Renal cortical epithelial cell (primary cell): ENCODE measurements around the gene SLC15A3. TPM values are rescaled to one million over a fixed set of nuclear protein-coding genes. Genes with fewer than 3 reads are reported as not detected.
A peak's percentile ranks its signal among the peaks of the same experiment; 100 is the strongest.

Source experiments
- DNase-seq: peaks from one replicate; pipeline ENCODE4 v3.0.0-alpha.2; 2011; ENCODE audit warnings: low read depth
- total RNA-seq: library from RNA; depleted of rRNA; stranded (reverse); fragments of >200 nt; gene quantifications from 2 replicates; pipeline ENCODE4 v1.2.3, GENCODE V29; 2014

The SLC15A3 gene
- total RNA-seq, 1 donor from 2014 or later = 0.89 TPM

DNA sequence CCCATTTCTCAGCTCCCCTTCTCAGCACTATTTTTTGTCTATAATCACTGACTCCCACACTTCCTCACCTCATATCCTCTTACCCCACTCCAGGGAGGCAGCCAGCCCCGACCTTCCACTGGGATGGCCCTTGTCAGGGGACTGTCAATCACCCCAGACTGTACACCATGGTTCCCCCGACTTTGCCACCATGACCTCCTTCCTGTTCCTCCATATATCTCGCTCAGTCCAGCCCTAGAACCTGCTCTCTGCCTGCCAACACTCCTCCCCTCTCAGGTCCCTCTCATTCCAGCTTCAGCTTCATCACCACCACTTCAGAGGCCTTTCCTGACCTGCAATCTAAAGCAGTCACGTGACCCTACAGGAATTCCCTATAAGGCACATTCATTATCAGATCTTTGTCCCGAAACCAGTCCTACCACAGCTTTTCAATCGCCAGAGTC is 62.1 kb downstream of the SLC15A3 start:
- no peak for DNase-seq

DNA sequence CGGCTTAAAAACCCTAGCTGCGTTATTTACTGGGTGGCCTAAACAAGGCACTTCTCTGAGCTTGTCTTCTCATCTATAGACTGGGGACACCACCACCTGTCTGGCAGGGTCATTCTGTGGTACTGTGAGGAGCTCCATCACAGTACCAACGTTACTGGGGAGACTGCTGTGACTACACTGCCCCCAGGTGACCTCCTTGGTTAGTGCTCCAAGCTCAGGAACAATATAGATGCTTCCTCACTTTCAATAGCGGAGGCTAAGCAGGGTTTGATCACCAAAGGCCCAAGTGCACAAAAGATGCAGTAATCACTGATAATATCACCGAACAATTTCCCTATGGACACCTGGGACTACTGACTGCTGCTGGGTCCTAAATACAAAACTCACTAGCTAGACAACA is 64.4 kb downstream of the SLC15A3 start:
- peak; percentile 28 for DNase-seq

Other genes starting within 250 kb of the SLC15A3 start
- not detected in 2 replicates for gene MS4A18, start 227.5 kb downstream of the SLC15A3 start, total RNA-seq
- not detected in 2 replicates for gene MS4A15, start 195.3 kb downstream of the SLC15A3 start, total RNA-seq
- gene MS4A10, start 166.8 kb downstream of the SLC15A3 start, total RNA-seq = not detected in 2 replicates
- 6.4 and 21.2 TPM in 2 replicates for gene CCDC86, start 110.1 kb downstream of the SLC15A3 start, total RNA-seq
- gene PTGDR2, start 96.2 kb downstream of the SLC15A3 start, total RNA-seq = not detected in 2 replicates
- not detected in 2 replicates for gene ZP1, start 84.6 kb downstream of the SLC15A3 start, total RNA-seq
- 32.6 and 49.8 TPM in 2 replicates for gene PRPF19, start 45.6 kb downstream of the SLC15A3 start, total RNA-seq
- gene TMEM109, start 38.0 kb downstream of the SLC15A3 start, total RNA-seq = 18.6 and 37.7 TPM in 2 replicates
- 137 and 213 TPM in 2 replicates for gene TMEM132A, start 27.7 kb downstream of the SLC15A3 start, total RNA-seq
- gene CD6, start 19.5 kb upstream of the SLC15A3 start, total RNA-seq = not detected in 2 replicates
- not detected in 2 replicates for gene CD5, start 150.3 kb upstream of the SLC15A3 start, total RNA-seq
- 10.7 and 11.3 TPM in 2 replicates for gene VPS37C, start 209.2 kb upstream of the SLC15A3 start, total RNA-seq